HG03460 (cell line): ENCODE data around the gene WDFY2.

Experiments
- ATAC-seq: cut with Tn5 transposase; IDR thresholded peaks from one replicate; pipeline ENCODE4 v1.9.1; 2021; ENCODE audit not compliant: unreplicated experiment

WDFY2 gene

GRCh38 chr13:51599444-51600176 lies 15.3 kb downstream of the WDFY2 start:
- ATAC-seq: no peak

GRCh38 chr13:51600703-51601102 lies 16.4 kb downstream of the WDFY2 start:
- no peak for ATAC-seq

DNA sequence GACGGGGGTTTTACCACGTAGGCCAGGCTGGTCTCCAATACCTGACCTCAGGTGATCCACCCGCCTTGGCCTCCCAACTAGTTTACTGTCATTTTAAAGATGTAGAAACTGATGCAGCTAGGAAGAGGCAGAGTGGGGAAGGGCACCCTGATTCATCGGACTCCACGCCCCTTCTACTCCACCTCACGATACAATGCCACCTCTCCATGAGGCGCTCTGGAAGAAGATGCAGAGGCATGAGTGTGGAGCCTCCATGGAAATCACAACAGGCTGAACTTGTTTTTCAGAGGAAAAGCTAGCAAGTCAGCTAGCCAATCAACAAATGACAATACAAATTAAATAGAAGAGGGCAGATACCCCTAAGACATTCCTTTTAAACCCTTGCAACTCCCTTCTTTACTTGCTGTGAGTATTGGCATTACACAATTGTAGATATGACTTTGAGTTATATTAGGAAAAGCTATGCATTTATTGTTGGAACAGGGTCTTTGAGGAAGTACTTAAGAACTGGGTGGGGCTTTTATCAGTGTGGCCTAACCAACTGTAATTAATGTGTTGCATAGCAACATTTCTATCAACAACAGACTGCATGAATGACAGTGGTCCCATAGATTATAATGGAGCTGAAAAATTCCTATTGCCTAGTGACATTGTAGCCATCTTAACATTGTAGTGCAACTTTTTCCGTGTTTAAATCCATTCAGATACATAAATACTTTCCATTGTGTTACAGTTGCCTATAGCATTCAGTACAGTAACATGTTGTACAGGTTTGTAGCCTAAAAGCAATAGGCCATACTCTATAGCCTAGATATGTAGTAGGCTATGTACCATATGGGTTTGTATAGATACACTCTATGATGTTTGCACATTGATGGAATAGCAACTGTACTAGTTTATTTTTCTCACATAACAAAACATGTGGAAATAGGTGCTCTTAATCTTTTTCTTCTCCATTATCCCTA lies 17.6 kb downstream of the WDFY2 start:
- ATAC-seq: no peak

- ATAC-seq: no peak
These were observed 19.5 kb downstream of the WDFY2 start for GRCh38 chr13:51603716-51604115.

GRCh38 chr13:51605698-51606097 lies 21.4 kb downstream of the WDFY2 start:
- no peak for ATAC-seq

DNA sequence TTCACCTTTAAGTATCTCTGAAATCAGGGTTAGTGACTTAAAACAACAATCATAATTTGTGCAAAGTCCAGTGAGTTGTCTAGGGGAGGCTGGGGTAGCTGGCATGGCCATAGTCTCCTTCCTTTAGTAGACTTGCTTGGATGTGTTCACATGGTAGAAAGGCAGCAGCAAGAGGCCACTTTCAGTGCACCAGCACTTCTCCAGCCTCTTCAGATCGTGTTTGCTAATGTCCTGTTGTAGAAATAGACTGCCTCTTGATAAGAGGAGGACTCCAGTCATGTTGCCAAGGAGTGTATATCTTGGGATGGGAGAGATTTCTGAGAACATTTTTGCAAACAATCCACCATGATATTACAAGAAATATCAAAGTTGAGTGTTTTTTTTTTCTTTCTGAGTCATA lies 22.9 kb downstream of the WDFY2 start:
- ATAC-seq: no peak

DNA sequence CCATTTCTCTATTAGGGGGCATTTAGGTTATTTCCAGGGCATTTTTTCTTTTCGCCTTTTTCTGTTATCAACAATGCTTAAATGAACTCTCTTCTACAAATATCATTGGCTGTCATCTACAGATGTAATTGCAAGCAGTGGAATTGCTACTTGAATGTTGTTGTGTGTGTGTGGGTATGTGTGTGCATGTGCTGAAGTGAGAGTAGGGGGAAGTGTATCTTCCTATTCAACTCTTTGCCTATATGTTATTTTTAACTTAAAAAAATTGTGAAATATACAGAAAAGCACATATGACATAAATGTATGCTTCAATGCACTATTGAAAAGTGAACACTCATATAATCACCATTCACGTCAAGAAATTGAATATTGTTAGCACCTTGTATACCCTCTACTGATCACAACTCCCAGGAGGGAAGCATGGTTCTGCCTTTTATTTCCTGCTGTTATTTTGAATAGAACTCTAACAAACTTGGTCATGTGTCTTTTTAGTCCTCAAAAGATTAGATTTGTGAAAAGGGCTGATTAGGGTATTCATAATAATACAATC lies 24.7 kb downstream of the WDFY2 start:
- no peak for ATAC-seq

DNA sequence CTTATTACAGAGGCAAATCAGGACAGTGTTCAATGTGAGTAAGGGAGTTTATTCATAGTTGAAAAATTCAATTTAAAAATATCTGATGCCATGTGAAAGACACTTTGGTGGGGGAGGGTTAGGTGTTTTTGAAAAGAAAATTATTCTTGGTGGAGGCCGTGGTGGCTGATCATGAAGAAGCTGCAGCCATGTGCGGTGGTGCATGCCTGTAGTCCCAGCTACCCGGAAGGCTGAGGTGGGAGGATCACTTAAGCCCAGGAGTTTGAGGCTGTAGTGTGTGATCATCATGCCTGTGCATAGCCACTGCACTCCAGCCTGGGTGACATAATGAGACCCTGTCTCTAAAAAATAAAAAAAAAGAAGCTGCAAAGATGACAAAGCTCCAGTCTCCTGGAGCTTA lies 28.6 kb downstream of the WDFY2 start:
- ATAC-seq: no peak

GRCh38 chr13:51613535-51613934 lies 29.3 kb downstream of the WDFY2 start:
- no peak for ATAC-seq

GRCh38 chr13:51614350-51614786 lies 30.1 kb downstream of the WDFY2 start:
- peak; percentile 78 for ATAC-seq

- no peak for ATAC-seq
These were observed 34.4 kb downstream of the WDFY2 start for GRCh38 chr13:51618626-51619025.

GRCh38 chr13:51619614-51620013 lies 35.4 kb downstream of the WDFY2 start:
- no peak for ATAC-seq

DNA sequence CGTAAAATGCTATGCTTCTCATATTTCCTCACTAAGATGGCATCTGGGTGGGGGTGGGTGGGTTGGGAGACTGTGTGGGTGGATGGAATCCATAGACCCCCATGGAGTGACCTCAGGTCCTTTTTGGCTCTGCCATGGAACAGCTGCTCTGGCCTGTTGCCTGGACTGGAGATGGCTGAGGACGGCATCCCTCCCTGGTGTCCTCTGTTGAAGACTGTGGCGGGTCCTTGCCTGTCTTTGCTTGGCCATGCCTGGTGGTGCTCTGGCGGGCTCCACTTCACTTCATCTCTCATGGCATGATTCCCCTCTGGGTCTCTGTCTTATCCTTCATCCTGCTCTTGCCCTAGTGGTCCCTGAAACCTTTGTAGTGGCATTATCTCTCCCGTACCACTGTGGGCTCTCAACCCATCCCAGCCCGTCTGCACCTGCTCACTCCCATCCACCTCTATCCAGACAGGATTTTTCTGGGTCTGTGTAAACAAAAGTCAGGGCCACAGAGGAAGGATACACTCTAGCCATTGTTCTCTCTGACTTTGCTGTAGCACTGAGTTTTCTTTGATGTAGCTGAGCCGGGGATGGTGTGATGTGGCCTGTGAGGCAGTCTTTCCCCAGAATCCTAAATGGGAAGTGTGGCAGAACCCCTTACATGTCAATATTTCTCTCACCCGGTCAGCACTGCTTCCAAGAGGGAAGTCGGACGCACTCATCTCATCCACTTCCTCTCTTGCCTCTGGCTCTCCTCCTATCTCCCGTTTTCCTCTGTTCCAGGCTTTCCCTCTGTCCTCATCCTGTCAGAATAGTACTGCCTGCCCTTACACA lies 36.1 kb downstream of the WDFY2 start:
- no peak for ATAC-seq

GRCh38 chr13:51621602-51622001 lies 37.3 kb downstream of the WDFY2 start:
- ATAC-seq: no peak

- ATAC-seq: no peak
These were observed 39.2 kb downstream of the WDFY2 start for GRCh38 chr13:51623473-51623872.

DNA sequence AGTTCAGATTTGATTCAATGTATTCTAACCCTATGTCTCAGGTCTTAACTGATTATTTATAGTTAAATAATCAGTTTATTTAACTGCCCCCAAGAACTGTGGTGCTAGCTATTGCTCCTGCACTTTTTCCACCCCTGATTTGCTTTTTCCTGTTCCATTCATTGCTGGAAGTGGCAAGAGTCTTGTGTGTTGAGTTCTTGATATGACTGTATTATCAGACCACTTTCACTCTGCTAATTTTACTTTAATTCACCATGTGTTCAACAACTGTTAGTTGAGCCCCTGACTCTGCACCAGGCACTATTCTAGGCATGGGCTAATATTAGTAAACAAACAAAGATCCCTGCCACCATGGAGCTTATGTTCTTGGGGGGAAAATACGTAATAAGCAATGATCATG lies 39.9 kb downstream of the WDFY2 start:
- ATAC-seq: no peak

DNA sequence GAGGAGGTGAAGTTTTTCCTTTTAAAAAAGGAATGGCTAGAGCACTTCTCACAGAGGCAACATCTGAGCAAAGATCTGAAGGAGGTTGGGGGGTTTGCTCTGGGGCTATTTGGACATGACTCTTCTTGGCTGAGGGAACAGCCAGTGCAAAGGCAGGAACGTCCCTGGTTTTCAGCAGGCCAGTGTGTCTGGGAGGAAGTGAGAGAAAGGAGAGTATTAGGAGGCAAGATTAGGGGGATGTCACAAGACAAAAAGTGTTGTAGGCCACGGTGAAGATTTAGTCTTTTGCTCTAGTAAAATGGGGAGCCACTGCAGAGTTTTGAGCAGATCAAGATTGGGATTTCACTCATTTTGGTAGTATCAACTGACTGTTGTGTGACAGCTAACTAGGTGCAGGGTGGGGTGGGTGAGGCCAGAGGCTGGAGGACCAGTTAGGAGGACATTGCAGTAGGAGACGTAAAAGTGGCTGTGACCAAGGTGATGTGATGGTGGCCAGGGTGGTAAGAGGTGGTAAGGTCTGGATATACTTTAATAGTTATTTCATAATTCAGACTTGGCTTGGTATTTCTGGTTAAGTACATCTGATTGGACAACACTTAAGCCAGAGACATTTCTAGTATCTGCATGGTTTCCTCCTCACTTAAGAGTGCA lies 40.6 kb downstream of the WDFY2 start:
- ATAC-seq: no peak

DNA sequence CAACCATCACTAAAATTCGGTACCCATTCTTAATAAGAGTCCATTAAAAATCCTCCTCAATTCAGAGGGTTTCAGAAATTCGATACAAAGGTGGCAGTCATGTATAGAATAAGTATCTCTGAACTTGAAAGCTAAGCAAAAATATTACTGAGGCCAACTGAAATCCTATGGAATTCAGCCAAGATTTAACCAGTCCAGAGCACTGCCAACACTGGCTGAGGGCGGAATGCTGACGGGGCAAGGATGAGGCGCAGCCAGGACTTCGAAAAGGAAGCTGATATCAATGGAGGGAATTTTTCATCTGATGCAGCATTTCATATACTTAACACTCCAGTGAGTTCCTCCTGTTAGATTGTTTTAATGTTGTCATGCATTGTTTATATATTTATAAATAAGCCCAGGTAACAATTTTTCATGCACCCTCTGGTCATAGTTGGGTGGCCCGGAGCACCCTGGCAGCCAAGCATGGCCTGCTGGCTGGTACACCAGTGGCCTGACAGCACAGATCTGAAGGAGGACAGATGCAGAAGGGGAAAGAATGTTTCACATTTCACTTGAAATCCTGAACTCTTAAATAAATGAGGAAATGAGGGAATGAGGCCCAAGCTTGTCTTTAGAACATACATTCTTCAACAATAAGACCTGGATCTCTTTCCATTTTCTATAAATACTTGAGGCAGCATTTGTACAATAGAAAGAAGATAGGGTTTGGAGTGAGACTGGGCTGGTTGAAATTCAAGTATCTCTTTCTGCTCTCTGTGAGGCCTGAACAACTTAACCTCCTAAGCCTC lies 41.5 kb downstream of the WDFY2 start:
- ATAC-seq: no peak

DNA sequence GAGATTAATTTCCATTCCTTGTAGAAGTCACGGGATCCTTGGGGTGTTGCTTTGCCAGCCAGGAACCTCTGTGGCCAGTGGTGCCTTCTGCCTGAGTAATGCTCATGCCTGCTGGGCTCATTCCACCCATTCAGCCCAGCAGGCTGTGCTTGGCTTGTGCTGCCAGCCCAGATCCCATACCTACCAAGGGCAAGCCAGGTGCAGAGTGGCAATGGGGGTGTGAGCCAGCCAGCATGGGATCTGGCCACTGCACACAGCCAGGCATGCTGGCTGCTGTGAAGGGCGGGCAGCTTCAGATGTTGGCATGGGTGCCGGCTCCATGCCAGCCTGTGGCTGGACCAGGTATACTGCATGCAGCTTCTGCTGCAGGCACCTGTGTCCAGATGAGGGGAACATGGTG lies 42.5 kb downstream of the WDFY2 start:
- no peak for ATAC-seq
